K562 (cell line): ENCODE results near the gene XBP1. TPM values are rescaled to one million over a fixed set of nuclear protein-coding genes. Genes with fewer than 3 reads are reported as not detected.

Source experiments
- ATAC-seq: fragments of 200-7000 bp; cut with Tn5 transposase; 3 replicates; pipeline ENCODE4 v1.9.1; 2020; ENCODE audit warnings: moderate library complexity
- BruUV-seq: library from RNA; stranded (reverse); fragments of 400-500 nt; replicated peaks from 2 replicates; lab custom pipeline; 2021; lab: Mats Ljungman, UMichigan
- CTCF ChIA-PET: fragments of 300-600 bp; formaldehyde crosslinking; extraction: SDS; loops from one replicate; lab custom pipeline; 2021; ENCODE audit warnings: low intra/inter-chr PET ratio; lab: Yijun Ruan, JAX
- POLR2A ChIA-PET: fragments of 300-600, 350-650 bp; sonication (Branson Sonifier 250); formaldehyde crosslinking; extraction: SDS; loops from one replicate; lab custom pipeline; 2021; ENCODE audit warnings: antibody characterized with exemption, inconsistent platforms; lab: Yijun Ruan, JAX
- DNase-seq, 4 experiments: peaks; one replicate each; pipeline versions ENCODE4 v3.0.0 to v3.0.0-alpha.2; 2011 to 2018; ENCODE audit warnings: low spot score in 3 of 4, mixed read lengths in 3 of 4; ENCODE audit errors: extremely low read depth in 1 of 4
- FAIRE-seq: peaks from 2 replicates; lab custom pipeline; 2011; peaks lifted over from hg19 to GRCh38; lab: Jason Lieb, UNC
- H2AFZ ChIP-seq: 2 replicates; pipeline ENCODE4 v1.6.0; 2011; ENCODE audit warnings: low read depth, low read length, control low read depth, inconsistent platforms
- H3K27ac ChIP-seq: fragments of 200-600 bp; 3 replicates; pipeline ENCODE4 v1.8.0; 2011; ENCODE audit warnings: low read depth, mild to moderate bottlenecking, control low read depth, inconsistent platforms, low read length, moderate library complexity, mixed read lengths; ENCODE audit errors: extremely low read depth
- H3K27me3 ChIP-seq, 2 experiments: fragments of 300-600 bp in 1 of 2; 2 replicates in 1 of 2; 3 replicates in 1 of 2; pipeline versions ENCODE4 v1.6.0 to v1.8.0; 2011; ENCODE audit warnings: inconsistent platforms in 2 of 2, low read length in 2 of 2, mild to moderate bottlenecking in 1 of 2, mixed read lengths in 1 of 2, moderate library complexity in 1 of 2; ENCODE audit not compliant: control insufficient read depth in 2 of 2, insufficient read depth in 2 of 2
- H3K36me3 ChIP-seq: fragments of 300-600 bp; 3 replicates; pipeline ENCODE4 v1.8.0; 2011; ENCODE audit warnings: mild to moderate bottlenecking, low read length, inconsistent platforms; ENCODE audit not compliant: control insufficient read depth, insufficient read depth
- H3K4me1 ChIP-seq, 2 experiments: fragments of 200-600 bp in 1 of 2; replicated peaks in 1 of 2; 2 replicates in 1 of 2; 3 replicates in 1 of 2; pipeline versions ENCODE4 v1.5.1 to v1.8.0; 2011; ENCODE audit warnings: inconsistent platforms in 2 of 2, low read length in 2 of 2, mild to moderate bottlenecking in 1 of 2, mixed read lengths in 1 of 2, moderate library complexity in 1 of 2; ENCODE audit not compliant: control insufficient read depth in 2 of 2, insufficient read depth in 2 of 2
- H3K4me2 ChIP-seq: 2 replicates; pipeline ENCODE4 v1.6.1; 2011; ENCODE audit warnings: low read length, control low read depth, inconsistent platforms, mixed read lengths; ENCODE audit not compliant: insufficient read depth
- H3K4me3 ChIP-seq: fragments of 200-600 bp; sonication (generic), shearing (Covaris generic); 2 replicates; pipeline ENCODE4 v1.5.1; 2016; ENCODE audit warnings: control low read depth, inconsistent platforms
- H3K79me2 ChIP-seq: fragments of 200-600 bp; 3 replicates; pipeline ENCODE4 v1.8.0; 2011; ENCODE audit warnings: low read length, inconsistent platforms; ENCODE audit not compliant: control insufficient read depth, insufficient read depth
- H3K9ac ChIP-seq, 2 experiments: 2 replicates each; pipeline versions ENCODE4 v1.6.0 to v1.6.1; 2011; ENCODE audit warnings: low read depth in 2 of 2, low read length in 2 of 2, control low read depth in 1 of 2, inconsistent platforms in 1 of 2, mild to moderate bottlenecking in 1 of 2, mixed read lengths in 1 of 2; ENCODE audit not compliant: insufficient read depth in 1 of 2
- H3K9me1 ChIP-seq: one replicate; pipeline ENCODE4 v1.6.0; 2011; ENCODE audit warnings: inconsistent platforms, mild to moderate bottlenecking, low read length, moderate library complexity; ENCODE audit not compliant: control insufficient read depth, insufficient read depth
- H3K9me3 ChIP-seq: replicated peaks from 2 replicates; pipeline ENCODE4 v1.5.1; 2011; ENCODE audit warnings: low read depth, low read length, inconsistent platforms; ENCODE audit not compliant: control insufficient read depth, insufficient read depth
- H4K20me1 ChIP-seq: replicated peaks from 2 replicates; pipeline ENCODE4 v1.6.1; 2011; ENCODE audit warnings: low read length, inconsistent platforms, mixed read lengths; ENCODE audit not compliant: control insufficient read depth, insufficient read depth
- ELF1 ChIP-seq: fragments of 200-800 bp; sonication (Bioruptor generic); IDR thresholded peaks from 2 replicates; pipeline ENCODE4 v1.6.1; 2016; ENCODE audit warnings: missing genetic modification characterization, missing compliant biosample characterization
- FOSL1 ChIP-seq: fragments of 200-800 bp; sonication (Bioruptor generic); conservative IDR thresholded peaks from 2 replicates; pipeline ENCODE4 v1.6.1; 2016; ENCODE audit warnings: missing genetic modification characterization, missing compliant biosample characterization
- MAFG ChIP-seq: fragments of 450-650 bp; conservative IDR thresholded peaks from 2 replicates; pipeline ENCODE4 v1.6.1; 2016; ENCODE audit warnings: missing genetic modification characterization, missing compliant biosample characterization
- MAFK ChIP-seq: IDR thresholded peaks from 2 replicates; pipeline ENCODE4 v1.6.1; 2011; ENCODE audit warnings: low read length, improper control_type of control experiment
- MCM7 ChIP-seq, 2 experiments: fragments of 450-650 bp; IDR thresholded peaks; 2 replicates each; pipeline ENCODE4 v1.6.1; 2016 to 2018
- MTA1 ChIP-seq: fragments of 450-650 bp; IDR thresholded peaks from 2 replicates; pipeline ENCODE4 v1.6.1; 2017; ENCODE audit warnings: borderline replicate concordance
- NCOA1 ChIP-seq: fragments of 450-650 bp; IDR thresholded peaks from 2 replicates; pipeline ENCODE4 v1.6.1; 2016; ENCODE audit warnings: low read depth
- NCOR1 ChIP-seq: fragments of 450-650 bp; IDR thresholded peaks from 2 replicates; pipeline ENCODE4 v1.6.1; 2016; ENCODE audit warnings: mild to moderate bottlenecking, moderate library complexity
- RAD51 ChIP-seq: fragments of 450-650 bp; IDR thresholded peaks from 2 replicates; pipeline ENCODE4 v1.7.1; 2016; ENCODE audit warnings: low read depth, mild to moderate bottlenecking, borderline replicate concordance
- SIRT6 ChIP-seq: IDR thresholded peaks from one replicate; pipeline ENCODE4 v1.6.1; 2012; ENCODE audit warnings: low read depth, mild to moderate bottlenecking, control low read depth, inconsistent platforms, low read length, moderate library complexity
- U2AF1 ChIP-seq: fragments of 200-400 bp; formaldehyde crosslinking; optimal IDR thresholded peaks from 2 replicates; pipeline ENCODE3; 2017; ENCODE audit warnings: mild to moderate bottlenecking, low read depth, low read length, moderate library complexity
- XRCC5 ChIP-seq: fragments of 200-400 bp; formaldehyde crosslinking; IDR thresholded peaks from 2 replicates; pipeline ENCODE4 v1.6.1; 2017; ENCODE audit warnings: low read depth, mild to moderate bottlenecking, low read length
- WGBS: fragments of 100-300 bp; shearing (Covaris generic); methylation state at CpG from one replicate; pipeline ENCODE4 v1.1.6; 2016; ENCODE audit warnings: low coverage, mixed read lengths; ENCODE audit not compliant: insufficient coverage; ENCODE audit errors: missing lambda C conversion rate; 5-methylcytosine and 5-hydroxymethylcytosine counted together
- in situ Hi-C: fragments of 300-500 bp; cut with MboI; formaldehyde crosslinking; loops from 4 replicates; pipeline ENCODE4 v1.15.0; 2018; ENCODE audit warnings: inconsistent platforms, mixed read lengths
- intact Hi-C: fragments of 100-400 bp; cut with micrococcal nuclease; formaldehyde crosslinking; loops from 2 replicates; pipeline ENCODE4 v1.14.2; 2022
- polyA plus RNA-seq, 8 experiments: library from polyadenylated mRNA; depleted of rRNA in 4 of 8; stranded (reverse) in 5 of 8; unstranded in 3 of 8; fragments of >200 nt; fragmentation: Nextera tagmentation in 2 of 8; fragmentation: Illumina TruSeq in 1 of 8; extraction: Ambion mirVana in 2 of 8; extraction: Trizol in 1 of 8; gene quantifications; 2 replicates each; pipeline versions ENCODE4 v1.2.1 to v1.2.3, GENCODE V29; 2011 to 2014; ENCODE audit warnings: inconsistent platforms in 1 of 8, missing spikeins in 1 of 8
- total RNA-seq, 7 experiments: library from RNA; depleted of rRNA in 6 of 7; stranded (reverse); fragments of >200 nt in 6 of 7; fragmentation: Illumina TruSeq in 2 of 7; extraction: Trizol in 2 of 7; gene quantifications; 2 replicates each; pipeline versions ENCODE4 v1.2.1 to v1.2.3, GENCODE V29; 2011 to 2021; ENCODE audit warnings: low replicate concordance in 1 of 7
- TF ChIP-seq, protein P1 (sequence below): IDR thresholded peaks from 3 replicates; pipeline ENCODE4 v1.6.1; 2011; ENCODE audit warnings: borderline replicate concordance, mild to moderate bottlenecking, moderate library complexity; ENCODE audit not compliant: insufficient read length; ENCODE audit errors: extremely low read depth
- TF ChIP-seq, protein P2 (sequence below): fragments of 250-450 bp; sonication (Bioruptor Pico); IDR thresholded peaks from 2 replicates; pipeline ENCODE4 v1.5.1; 2021; ENCODE audit warnings: mild to moderate bottlenecking
- TF ChIP-seq, protein P3 (sequence below): fragments of 200-800 bp; sonication (Bioruptor generic); IDR thresholded peaks from 2 replicates; pipeline ENCODE4 v1.6.1; 2017; ENCODE audit warnings: missing genetic modification characterization, missing compliant biosample characterization

Gene XBP1
- total and polyA plus RNA-seq, 9 of the 15 experiments (the other 6 are each of a cell fraction or from before 2014, with no cell fraction given): 25.0 to 218 (median 94.6) TPM

DNA sequence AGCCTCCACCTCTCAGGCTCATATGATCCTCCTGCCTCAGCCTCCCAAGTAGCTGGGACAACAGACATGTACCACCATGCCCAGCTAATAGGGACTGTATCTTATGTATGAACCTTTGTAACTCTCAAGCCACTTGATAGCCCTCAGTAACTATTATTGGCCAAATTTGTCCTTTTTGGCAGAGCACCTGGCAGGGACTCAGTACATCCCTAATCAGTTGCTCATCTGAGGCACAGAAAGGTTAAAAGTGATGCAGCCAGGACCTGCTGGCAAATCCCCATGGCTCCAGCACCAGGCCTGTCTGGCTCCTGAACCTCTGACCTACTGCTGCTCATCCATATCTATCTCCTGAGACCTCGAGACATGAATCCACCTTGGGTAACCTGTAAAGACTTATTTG, 21.1 kb upstream of the XBP1 start:
- intact Hi-C loops: no loop called here
- Histone ChIP-seq H2AFZ (no peak overlapping the region), H3K4me1 (peaks cover 0 to 15% of the 10 kb centered on the region in 2 experiments; a peak in 2 of 5 replicates), H3K9me1 (no peaks in the 10 kb centered on the region), H3K4me2 (no peak overlapping the region), H3K9me3 (no peaks in the 10 kb centered on the region), H3K79me2 (no peaks in the 10 kb centered on the region), H3K27ac (no peak overlapping the region), H3K27me3 (no peaks in the 10 kb centered on the region), H3K4me3 (no peak overlapping the region), H3K36me3 (no peaks in the 10 kb centered on the region), H3K9ac (no peak overlapping the region), H4K20me1 (no peaks in the 10 kb centered on the region)
- DNase-seq (no peak), FAIRE-seq (no peak), ATAC-seq (no peak)
- ChIA-PET POLR2A (interaction anchor here (0.8 kb wide), 1 partner anchor 9 kb away, joined by 3 read pairs; no protein-coding TSS in a partner anchor), CTCF (no interaction called here)
- no TSS peak for BruUV-seq
- 56% methylated on average over 1 of the region's 1 CpG for WGBS
- in situ Hi-C loops: loop anchor here (10.0 kb wide), 1 partner anchor 767 kb away; no protein-coding TSS in a partner anchor
- TF ChIP-seq U2AF1 (no peak), SIRT6 (no peak), MAFG (tag) (no peak), NCOA1 (no peak), RAD51 (no peak), MTA1 (no peak), MAFK (no peak), MCM7 (IDR thresholded peaks at IDR 0.05) (no peak), FOSL1 (no peak), ELF1 (no peak), XRCC5 (no peak), NCOR1 (no peak)
- TF ChIP-seq, protein P1, sequence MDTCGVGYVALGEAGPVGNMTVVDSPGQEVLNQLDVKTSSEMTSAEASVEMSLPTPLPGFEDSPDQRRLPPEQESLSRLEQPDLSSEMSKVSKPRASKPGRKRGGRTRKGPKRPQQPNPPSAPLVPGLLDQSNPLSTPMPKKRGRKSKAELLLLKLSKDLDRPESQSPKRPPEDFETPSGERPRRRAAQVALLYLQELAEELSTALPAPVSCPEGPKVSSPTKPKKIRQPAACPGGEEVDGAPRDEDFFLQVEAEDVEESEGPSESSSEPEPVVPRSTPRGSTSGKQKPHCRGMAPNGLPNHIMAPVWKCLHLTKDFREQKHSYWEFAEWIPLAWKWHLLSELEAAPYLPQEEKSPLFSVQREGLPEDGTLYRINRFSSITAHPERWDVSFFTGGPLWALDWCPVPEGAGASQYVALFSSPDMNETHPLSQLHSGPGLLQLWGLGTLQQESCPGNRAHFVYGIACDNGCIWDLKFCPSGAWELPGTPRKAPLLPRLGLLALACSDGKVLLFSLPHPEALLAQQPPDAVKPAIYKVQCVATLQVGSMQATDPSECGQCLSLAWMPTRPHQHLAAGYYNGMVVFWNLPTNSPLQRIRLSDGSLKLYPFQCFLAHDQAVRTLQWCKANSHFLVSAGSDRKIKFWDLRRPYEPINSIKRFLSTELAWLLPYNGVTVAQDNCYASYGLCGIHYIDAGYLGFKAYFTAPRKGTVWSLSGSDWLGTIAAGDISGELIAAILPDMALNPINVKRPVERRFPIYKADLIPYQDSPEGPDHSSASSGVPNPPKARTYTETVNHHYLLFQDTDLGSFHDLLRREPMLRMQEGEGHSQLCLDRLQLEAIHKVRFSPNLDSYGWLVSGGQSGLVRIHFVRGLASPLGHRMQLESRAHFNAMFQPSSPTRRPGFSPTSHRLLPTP: no peak
- TF ChIP-seq, protein P2, sequence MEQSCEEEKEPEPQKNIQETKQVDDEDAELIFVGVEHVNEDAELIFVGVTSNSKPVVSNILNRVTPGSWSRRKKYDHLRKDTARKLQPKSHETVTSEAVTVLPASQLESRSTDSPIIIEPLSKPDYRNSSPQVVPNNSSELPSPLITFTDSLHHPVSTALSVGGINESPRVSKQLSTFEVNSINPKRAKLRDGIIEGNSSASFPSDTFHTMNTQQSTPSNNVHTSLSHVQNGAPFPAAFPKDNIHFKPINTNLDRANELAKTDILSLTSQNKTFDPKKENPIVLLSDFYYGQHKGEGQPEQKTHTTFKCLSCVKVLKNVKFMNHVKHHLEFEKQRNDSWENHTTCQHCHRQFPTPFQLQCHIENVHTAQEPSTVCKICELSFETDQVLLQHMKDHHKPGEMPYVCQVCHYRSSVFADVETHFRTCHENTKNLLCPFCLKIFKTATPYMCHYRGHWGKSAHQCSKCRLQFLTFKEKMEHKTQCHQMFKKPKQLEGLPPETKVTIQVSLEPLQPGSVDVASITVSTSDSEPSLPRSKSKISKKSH (CRISPR knock-in tag): no peak
- TF ChIP-seq, protein P3, sequence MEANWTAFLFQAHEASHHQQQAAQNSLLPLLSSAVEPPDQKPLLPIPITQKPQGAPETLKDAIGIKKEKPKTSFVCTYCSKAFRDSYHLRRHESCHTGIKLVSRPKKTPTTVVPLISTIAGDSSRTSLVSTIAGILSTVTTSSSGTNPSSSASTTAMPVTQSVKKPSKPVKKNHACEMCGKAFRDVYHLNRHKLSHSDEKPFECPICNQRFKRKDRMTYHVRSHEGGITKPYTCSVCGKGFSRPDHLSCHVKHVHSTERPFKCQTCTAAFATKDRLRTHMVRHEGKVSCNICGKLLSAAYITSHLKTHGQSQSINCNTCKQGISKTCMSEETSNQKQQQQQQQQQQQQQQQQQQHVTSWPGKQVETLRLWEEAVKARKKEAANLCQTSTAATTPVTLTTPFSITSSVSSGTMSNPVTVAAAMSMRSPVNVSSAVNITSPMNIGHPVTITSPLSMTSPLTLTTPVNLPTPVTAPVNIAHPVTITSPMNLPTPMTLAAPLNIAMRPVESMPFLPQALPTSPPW: no peak
